A673 (cell line): Measurements from ENCODE around the gene NIT2. TPM values are rescaled to one million over a fixed set of nuclear protein-coding genes. Genes with fewer than 3 reads are reported as not detected.
"Not testable (repeated sequence)": the region's sequence is repeated elsewhere in the genome, so short reads cannot be mapped to it uniquely, and the experiment has no call there.

Source experiments
- BruUV-seq: library from RNA; stranded (reverse); fragments of 400-500 nt; replicated peaks from 2 replicates; lab custom pipeline; 2021; lab: Mats Ljungman, UMichigan
- CTCF ChIA-PET: fragments of 300-600 bp; sonication (Branson Sonifier 250); formaldehyde crosslinking; loops from one replicate; lab custom pipeline; 2022; ENCODE audit warnings: antibody characterized with exemption; lab: Charles Lee
- POLR2A ChIA-PET: fragments of 300-600 bp; sonication (Branson Sonifier 250); formaldehyde crosslinking; loops from one replicate; lab custom pipeline; 2022; ENCODE audit warnings: antibody characterized with exemption; ENCODE audit not compliant: low non-redundant PET; lab: Charles Lee
- DNase-seq: peaks from one replicate; pipeline ENCODE4 v3.0.0-alpha.2; 2015; ENCODE audit warnings: low spot score
- H3K27ac ChIP-seq: fragments of 200-600 bp; sonication (generic); 2 replicates; pipeline ENCODE4 v1.5.1; 2016; ENCODE audit warnings: mixed run types, low read depth, mild to moderate bottlenecking, mixed read lengths, antibody characterized with exemption, low read length; ENCODE audit not compliant: poor library complexity, severe bottlenecking
- H3K27me3 ChIP-seq: fragments of 200-600 bp; sonication (generic); replicated peaks from 2 replicates; pipeline ENCODE4 v1.6.1; 2017; ENCODE audit warnings: mixed run types, low read depth, mild to moderate bottlenecking, mixed read lengths, antibody characterized with exemption, low read length; ENCODE audit not compliant: insufficient read depth, poor library complexity
- H3K36me3 ChIP-seq: fragments of 200-600 bp; sonication (generic); 2 replicates; pipeline ENCODE4 v1.6.1; 2016; ENCODE audit warnings: mixed run types, mild to moderate bottlenecking, mixed read lengths, antibody characterized with exemption, low read length; ENCODE audit not compliant: insufficient read depth, poor library complexity, severe bottlenecking
- H3K4me1 ChIP-seq: fragments of 200-600 bp; sonication (generic); 2 replicates; pipeline ENCODE4 v1.6.1; 2017; ENCODE audit warnings: mixed run types, mild to moderate bottlenecking, mixed read lengths, antibody characterized with exemption, low read length; ENCODE audit not compliant: insufficient read depth, poor library complexity, severe bottlenecking
- H3K4me3 ChIP-seq: fragments of 200-600 bp; sonication (generic); 2 replicates; pipeline ENCODE4 v1.5.1; 2016; ENCODE audit warnings: low read depth, mixed run types, mild to moderate bottlenecking, mixed read lengths, low read length; ENCODE audit not compliant: poor library complexity, severe bottlenecking
- H3K9me3 ChIP-seq: fragments of 200-600 bp; sonication (generic); 2 replicates; pipeline ENCODE4 v1.6.1; 2016; ENCODE audit warnings: mixed run types, low read depth, mild to moderate bottlenecking, mixed read lengths, antibody characterized with exemption, low read length; ENCODE audit not compliant: poor library complexity, severe bottlenecking
- CTCF ChIP-seq: fragments of 300-800, 200-600 bp; sonication (generic); conservative IDR thresholded peaks from 2 replicates; pipeline ENCODE4 v1.5.1; 2017; ENCODE audit warnings: low read depth, mild to moderate bottlenecking, antibody characterized with exemption, low read length, moderate library complexity, mixed read lengths
- EZH2 ChIP-seq: fragments of 200-600 bp; sonication (generic); IDR thresholded peaks from 2 replicates; pipeline ENCODE4 v1.6.1; 2017; ENCODE audit warnings: borderline replicate concordance, low read depth, mild to moderate bottlenecking, mixed read lengths, antibody characterized with exemption, low read length; ENCODE audit not compliant: poor library complexity, severe bottlenecking
- intact Hi-C: fragments of 100-400 bp; cut with micrococcal nuclease; formaldehyde crosslinking; loops from one replicate; pipeline ENCODE4 v1.10.0; 2022; ENCODE audit not compliant: unreplicated experiment
- total RNA-seq: library from RNA; stranded (reverse); gene quantifications from 2 replicates; pipeline ENCODE4 v1.2.3, GENCODE V29; 2021

Gene NIT2
- total RNA-seq, 1 experiment from 2014 or later, result 57.0 TPM

- Histone ChIP-seq H3K36me3 (peaks cover 45% of the 10 kb centered on the region), H3K27me3 (no peaks in the 10 kb centered on the region), H3K4me3 (no peak overlapping the region), H3K4me1 (no peaks in the 10 kb centered on the region), H3K27ac (no peak overlapping the region), H3K9me3 (no peaks in the 10 kb centered on the region)
- CTCF ChIA-PET, result no interaction called here
- intact Hi-C loops, result no loop called here
- POLR2A ChIA-PET, result no interaction called here
- BruUV-seq, result no TSS peak
- DNase-seq, result no peak
- TF ChIP-seq EZH2 (no peak), CTCF (no peak)
Observed at GRCh38 chr3:100339786-100340185, 5.2 kb downstream of the NIT2 start.

- ChIA-PET CTCF (no interaction called here), POLR2A (no interaction called here)
- no TSS peak for BruUV-seq
- TF ChIP-seq CTCF, result no peak
- no peak for TF ChIP-seq EZH2
- Histone ChIP-seq H3K27me3 (no peaks in the 10 kb centered on the region), H3K9me3 (no peaks in the 10 kb centered on the region), H3K4me3 (no peak overlapping the region), H3K27ac (no peak overlapping the region), H3K36me3 (peaks cover 48% of the 10 kb centered on the region), H3K4me1 (no peaks in the 10 kb centered on the region)
- no peak for DNase-seq
- intact Hi-C loops, result no loop called here
Observed at GRCh38 chr3:100340527-100340926, 6.0 kb downstream of the NIT2 start.

- intact Hi-C loops, result no loop called here
- BruUV-seq, result no TSS peak
Observed at GRCh38 chr3:100348727-100349126, 14.2 kb downstream of the NIT2 start.

GRCh38 chr3:100351770-100352169 lies 17.2 kb downstream of the NIT2 start:
- H3K4me3 ChIP-seq, H3K27ac ChIP-seq, POLR2A ChIA-PET, H3K9me3 ChIP-seq, H3K4me1 ChIP-seq, BruUV-seq, H3K27me3 ChIP-seq, CTCF ChIA-PET, DNase-seq, intact Hi-C loops: not testable (repeated sequence)
- peaks cover 73% of the 10 kb centered on the region for H3K36me3 ChIP-seq

More at GRCh38 chr3:100348727-100349126, 14.2 kb downstream of the NIT2 start:
- DNase-seq, result no peak
- Histone ChIP-seq H3K4me1 (no peaks in the 10 kb centered on the region), H3K36me3 (peaks cover 63% of the 10 kb centered on the region), H3K27ac (no peak overlapping the region), H3K27me3 (no peaks in the 10 kb centered on the region), H3K4me3 (no peak overlapping the region), H3K9me3 (no peaks in the 10 kb centered on the region)
- TF ChIP-seq EZH2 (no peak), CTCF (no peak)
- POLR2A ChIA-PET, result no interaction called here
- CTCF ChIA-PET, result no interaction called here
